ENCODE measurements around the gene CA10.

Gene CA10

GRCh38 chr17:51852603-51853002 lies 305.9 kb downstream of the CA10 start:
- Histone ChIP-seq H3K27me3 (ENCODE audit: control insufficient read depth, insufficient read depth, low read length) (no peaks in the 10 kb centered on the region), H3K9me3 (ENCODE audit: control insufficient read depth, insufficient read depth, low read length) (no peaks in the 10 kb centered on the region), H3K4me1 (ENCODE audit: control insufficient read depth, insufficient read depth, low read length) (no peaks in the 10 kb centered on the region), H3K9ac (ENCODE audit: low read depth, low read length) (no peak overlapping the region), H3K4me3 (ENCODE audit: low read depth, low read length) (no peak overlapping the region), H3K36me3 (ENCODE audit: control insufficient read depth, insufficient read depth, low read length) (no peaks in the 10 kb centered on the region)

GRCh38 chr17:51850201-51850600 lies 308.3 kb downstream of the CA10 start:
- H3K9me3 ChIP-seq (ENCODE audit: control insufficient read depth, insufficient read depth, low read length): no peaks in the 10 kb centered on the region
- no peaks in the 10 kb centered on the region for H3K4me1 ChIP-seq (ENCODE audit: control insufficient read depth, insufficient read depth, low read length)
- H3K9ac ChIP-seq (ENCODE audit: low read depth, low read length): no peak overlapping the region
- no peak overlapping the region for H3K4me3 ChIP-seq (ENCODE audit: low read depth, low read length)
- no peaks in the 10 kb centered on the region for H3K36me3 ChIP-seq (ENCODE audit: control insufficient read depth, insufficient read depth, low read length)
- no peaks in the 10 kb centered on the region for H3K27me3 ChIP-seq (ENCODE audit: control insufficient read depth, insufficient read depth, low read length)

- Histone ChIP-seq H3K9ac (ENCODE audit: low read depth, low read length) (no peak overlapping the region), H3K9me3 (ENCODE audit: control insufficient read depth, insufficient read depth, low read length) (no peaks in the 10 kb centered on the region), H3K4me3 (ENCODE audit: low read depth, low read length) (no peak overlapping the region), H3K4me1 (ENCODE audit: control insufficient read depth, insufficient read depth, low read length) (no peaks in the 10 kb centered on the region), H3K36me3 (ENCODE audit: control insufficient read depth, insufficient read depth, low read length) (no peaks in the 10 kb centered on the region), H3K27me3 (ENCODE audit: control insufficient read depth, insufficient read depth, low read length) (no peaks in the 10 kb centered on the region)
Observed at GRCh38 chr17:51848451-51848850, 310.1 kb downstream of the CA10 start.

- Histone ChIP-seq H3K27me3 (ENCODE audit: control insufficient read depth, insufficient read depth, low read length) (no peaks in the 10 kb centered on the region), H3K9me3 (ENCODE audit: control insufficient read depth, insufficient read depth, low read length) (no peaks in the 10 kb centered on the region), H3K9ac (ENCODE audit: low read depth, low read length) (no peak overlapping the region), H3K4me3 (ENCODE audit: low read depth, low read length) (no peak overlapping the region), H3K4me1 (ENCODE audit: control insufficient read depth, insufficient read depth, low read length) (no peaks in the 10 kb centered on the region), H3K36me3 (ENCODE audit: control insufficient read depth, insufficient read depth, low read length) (no peaks in the 10 kb centered on the region)
Observed at GRCh38 chr17:51846566-51846965, 311.9 kb downstream of the CA10 start.

- H3K9ac ChIP-seq (ENCODE audit: low read depth, low read length): no peak overlapping the region
- H3K9me3 ChIP-seq (ENCODE audit: control insufficient read depth, insufficient read depth, low read length): no peaks in the 10 kb centered on the region
- H3K27me3 ChIP-seq (ENCODE audit: control insufficient read depth, insufficient read depth, low read length): no peaks in the 10 kb centered on the region
- no peaks in the 10 kb centered on the region for H3K36me3 ChIP-seq (ENCODE audit: control insufficient read depth, insufficient read depth, low read length)
- H3K4me3 ChIP-seq (ENCODE audit: low read depth, low read length): no peak overlapping the region
- H3K4me1 ChIP-seq (ENCODE audit: control insufficient read depth, insufficient read depth, low read length): no peaks in the 10 kb centered on the region
Observed at GRCh38 chr17:51845776-51846175, 312.7 kb downstream of the CA10 start.

GRCh38 chr17:51842763-51843162 lies 315.8 kb downstream of the CA10 start:
- Histone ChIP-seq H3K9ac (ENCODE audit: low read depth, low read length) (no peak overlapping the region), H3K36me3 (ENCODE audit: control insufficient read depth, insufficient read depth, low read length) (no peaks in the 10 kb centered on the region), H3K4me3 (ENCODE audit: low read depth, low read length) (no peak overlapping the region), H3K27me3 (ENCODE audit: control insufficient read depth, insufficient read depth, low read length) (no peaks in the 10 kb centered on the region), H3K4me1 (ENCODE audit: control insufficient read depth, insufficient read depth, low read length) (no peaks in the 10 kb centered on the region), H3K9me3 (ENCODE audit: control insufficient read depth, insufficient read depth, low read length) (no peaks in the 10 kb centered on the region)

- no peak overlapping the region for H3K4me3 ChIP-seq (ENCODE audit: low read depth, low read length)
- H3K9me3 ChIP-seq (ENCODE audit: control insufficient read depth, insufficient read depth, low read length): no peaks in the 10 kb centered on the region
- no peak overlapping the region for H3K9ac ChIP-seq (ENCODE audit: low read depth, low read length)
- H3K36me3 ChIP-seq (ENCODE audit: control insufficient read depth, insufficient read depth, low read length): no peaks in the 10 kb centered on the region
- no peaks in the 10 kb centered on the region for H3K4me1 ChIP-seq (ENCODE audit: control insufficient read depth, insufficient read depth, low read length)
- no peaks in the 10 kb centered on the region for H3K27me3 ChIP-seq (ENCODE audit: control insufficient read depth, insufficient read depth, low read length)
Observed at GRCh38 chr17:51841669-51842068, 316.8 kb downstream of the CA10 start.

- Histone ChIP-seq H3K27me3 (ENCODE audit: control insufficient read depth, insufficient read depth, low read length) (no peaks in the 10 kb centered on the region), H3K9ac (ENCODE audit: low read depth, low read length) (no peak overlapping the region), H3K4me1 (ENCODE audit: control insufficient read depth, insufficient read depth, low read length) (no peaks in the 10 kb centered on the region), H3K4me3 (ENCODE audit: low read depth, low read length) (no peak overlapping the region), H3K36me3 (ENCODE audit: control insufficient read depth, insufficient read depth, low read length) (no peaks in the 10 kb centered on the region), H3K9me3 (ENCODE audit: control insufficient read depth, insufficient read depth, low read length) (no peaks in the 10 kb centered on the region)
Observed at GRCh38 chr17:51840688-51841087, 317.8 kb downstream of the CA10 start.

- no peaks in the 10 kb centered on the region for H3K4me1 ChIP-seq (ENCODE audit: control insufficient read depth, insufficient read depth, low read length)
- H3K9ac ChIP-seq (ENCODE audit: low read depth, low read length): no peak overlapping the region
- H3K36me3 ChIP-seq (ENCODE audit: control insufficient read depth, insufficient read depth, low read length): no peaks in the 10 kb centered on the region
- H3K27me3 ChIP-seq (ENCODE audit: control insufficient read depth, insufficient read depth, low read length): no peaks in the 10 kb centered on the region
- H3K9me3 ChIP-seq (ENCODE audit: control insufficient read depth, insufficient read depth, low read length): no peaks in the 10 kb centered on the region
- no peak overlapping the region for H3K4me3 ChIP-seq (ENCODE audit: low read depth, low read length)
Observed at GRCh38 chr17:51833620-51834019, 324.9 kb downstream of the CA10 start.

GRCh38 chr17:51833045-51833444 lies 325.5 kb downstream of the CA10 start:
- no peaks in the 10 kb centered on the region for H3K36me3 ChIP-seq (ENCODE audit: control insufficient read depth, insufficient read depth, low read length)
- H3K4me3 ChIP-seq (ENCODE audit: low read depth, low read length): no peak overlapping the region

GRCh38 chr17:51830886-51831285 lies 327.6 kb downstream of the CA10 start:
- Histone ChIP-seq H3K36me3 (ENCODE audit: control insufficient read depth, insufficient read depth, low read length) (no peaks in the 10 kb centered on the region), H3K9me3 (ENCODE audit: control insufficient read depth, insufficient read depth, low read length) (no peaks in the 10 kb centered on the region), H3K4me1 (ENCODE audit: control insufficient read depth, insufficient read depth, low read length) (no peaks in the 10 kb centered on the region), H3K4me3 (ENCODE audit: low read depth, low read length) (no peak overlapping the region), H3K9ac (ENCODE audit: low read depth, low read length) (no peak overlapping the region), H3K27me3 (ENCODE audit: control insufficient read depth, insufficient read depth, low read length) (no peaks in the 10 kb centered on the region)

More at GRCh38 chr17:51833045-51833444, 325.5 kb downstream of the CA10 start:
- no peak overlapping the region for H3K9ac ChIP-seq (ENCODE audit: low read depth, low read length)
- no peaks in the 10 kb centered on the region for H3K4me1 ChIP-seq (ENCODE audit: control insufficient read depth, insufficient read depth, low read length)
- no peaks in the 10 kb centered on the region for H3K27me3 ChIP-seq (ENCODE audit: control insufficient read depth, insufficient read depth, low read length)
- no peaks in the 10 kb centered on the region for H3K9me3 ChIP-seq (ENCODE audit: control insufficient read depth, insufficient read depth, low read length)

GRCh38 chr17:51830451-51830850 lies 328.1 kb downstream of the CA10 start:
- Histone ChIP-seq H3K4me3 (ENCODE audit: low read depth, low read length) (no peak overlapping the region), H3K9me3 (ENCODE audit: control insufficient read depth, insufficient read depth, low read length) (no peaks in the 10 kb centered on the region), H3K27me3 (ENCODE audit: control insufficient read depth, insufficient read depth, low read length) (no peaks in the 10 kb centered on the region), H3K36me3 (ENCODE audit: control insufficient read depth, insufficient read depth, low read length) (no peaks in the 10 kb centered on the region), H3K4me1 (ENCODE audit: control insufficient read depth, insufficient read depth, low read length) (no peaks in the 10 kb centered on the region), H3K9ac (ENCODE audit: low read depth, low read length) (no peak overlapping the region)

- no peak overlapping the region for H3K9ac ChIP-seq (ENCODE audit: low read depth, low read length)
- no peaks in the 10 kb centered on the region for H3K4me1 ChIP-seq (ENCODE audit: control insufficient read depth, insufficient read depth, low read length)
- no peaks in the 10 kb centered on the region for H3K9me3 ChIP-seq (ENCODE audit: control insufficient read depth, insufficient read depth, low read length)
Observed at GRCh38 chr17:51828901-51829300, 329.6 kb downstream of the CA10 start.

More at GRCh38 chr17:51828901-51829300, 329.6 kb downstream of the CA10 start:
- no peak overlapping the region for H3K4me3 ChIP-seq (ENCODE audit: low read depth, low read length)
- no peaks in the 10 kb centered on the region for H3K36me3 ChIP-seq (ENCODE audit: control insufficient read depth, insufficient read depth, low read length)
- H3K27me3 ChIP-seq (ENCODE audit: control insufficient read depth, insufficient read depth, low read length): no peaks in the 10 kb centered on the region

Data from iPS-15b (cell line).